ENCODE measurements around the gene C1orf21.

Gene C1orf21

GRCh38 chr1:184617433-184618029, 230.7 kb downstream of the C1orf21 start:
- Histone ChIP-seq H3K36me3 (ENCODE audit: insufficient read depth, low read length) (no peaks in the 10 kb centered on the region), H2AFZ (ENCODE audit: low read length) (no peak overlapping the region), H3K27ac (ENCODE audit: low read depth, low read length, poor library complexity, severe bottlenecking) (no peak overlapping the region), H3K9me3 (ENCODE audit: low read length) (no peaks in the 10 kb centered on the region), H3K27me3 (ENCODE audit: insufficient read depth, low read length) (no peaks in the 10 kb centered on the region), H3F3A (ENCODE audit: insufficient read depth, low read length) (no peaks in the 10 kb centered on the region), H3K9me2 (ENCODE audit: low read depth, low read length) (no peaks in the 10 kb centered on the region), H4K20me1 (ENCODE audit: insufficient read depth, low read length) (no peaks in the 10 kb centered on the region), H3K9ac (ENCODE audit: low read length) (no peak overlapping the region), H3K4me3 (ENCODE audit: low read depth, low read length, poor library complexity, severe bottlenecking) (no peak overlapping the region), H3K79me2 (ENCODE audit: insufficient read depth, low read length) (no peaks in the 10 kb centered on the region), H3K4me1 (ENCODE audit: insufficient read depth, low read length, severe bottlenecking) (peaks cover 5% of the 10 kb centered on the region), H3K4me2 (ENCODE audit: low read length) (no peak overlapping the region)
- TF ChIP-seq CTCF (IDR thresholded peaks at IDR 0.05; ENCODE audit: low read length) (no peak), EZH2 (IDR thresholded peaks at IDR 0.05; ENCODE audit: borderline replicate concordance, low read length) (no peak)

GRCh38 chr1:184618851-184619250, 232.0 kb downstream of the C1orf21 start:
- H3K27me3 ChIP-seq (ENCODE audit: insufficient read depth, low read length), result no peaks in the 10 kb centered on the region
- TF ChIP-seq EZH2 (IDR thresholded peaks at IDR 0.05; ENCODE audit: borderline replicate concordance, low read length), result no peak
- no peak for TF ChIP-seq CTCF (IDR thresholded peaks at IDR 0.05; ENCODE audit: low read length)
- no peaks in the 10 kb centered on the region for H3K9me2 ChIP-seq (ENCODE audit: low read depth, low read length)
- no peak overlapping the region for H3K9ac ChIP-seq (ENCODE audit: low read length)
- no peaks in the 10 kb centered on the region for H4K20me1 ChIP-seq (ENCODE audit: insufficient read depth, low read length)
- H3K9me3 ChIP-seq (ENCODE audit: low read length), result no peaks in the 10 kb centered on the region
- no peak overlapping the region for H2AFZ ChIP-seq (ENCODE audit: low read length)
- H3K4me1 ChIP-seq (ENCODE audit: insufficient read depth, low read length, severe bottlenecking), result peaks cover 5% of the 10 kb centered on the region
- H3K4me2 ChIP-seq (ENCODE audit: low read length), result no peak overlapping the region
- no peaks in the 10 kb centered on the region for H3K79me2 ChIP-seq (ENCODE audit: insufficient read depth, low read length)
- H3K4me3 ChIP-seq (ENCODE audit: low read depth, low read length, poor library complexity, severe bottlenecking), result no peak overlapping the region
- H3K27ac ChIP-seq (ENCODE audit: low read depth, low read length, poor library complexity, severe bottlenecking), result no peak overlapping the region
- no peaks in the 10 kb centered on the region for H3K36me3 ChIP-seq (ENCODE audit: insufficient read depth, low read length)
- H3F3A ChIP-seq (ENCODE audit: insufficient read depth, low read length), result no peaks in the 10 kb centered on the region

GRCh38 chr1:184620469-184620868, 233.6 kb downstream of the C1orf21 start:
- H3F3A ChIP-seq (ENCODE audit: insufficient read depth, low read length), result no peaks in the 10 kb centered on the region
- H4K20me1 ChIP-seq (ENCODE audit: insufficient read depth, low read length), result no peaks in the 10 kb centered on the region
- no peak overlapping the region for H2AFZ ChIP-seq (ENCODE audit: low read length)
- H3K9me3 ChIP-seq (ENCODE audit: low read length), result no peaks in the 10 kb centered on the region
- H3K27me3 ChIP-seq (ENCODE audit: insufficient read depth, low read length), result no peaks in the 10 kb centered on the region
- no peaks in the 10 kb centered on the region for H3K36me3 ChIP-seq (ENCODE audit: insufficient read depth, low read length)
- H3K4me1 ChIP-seq (ENCODE audit: insufficient read depth, low read length, severe bottlenecking), result peaks cover under 1% of the 10 kb centered on the region
- no peaks in the 10 kb centered on the region for H3K9me2 ChIP-seq (ENCODE audit: low read depth, low read length)
- no peak overlapping the region for H3K4me3 ChIP-seq (ENCODE audit: low read depth, low read length, poor library complexity, severe bottlenecking)
- TF ChIP-seq EZH2 (IDR thresholded peaks at IDR 0.05; ENCODE audit: borderline replicate concordance, low read length), result no peak
- no peak for TF ChIP-seq CTCF (IDR thresholded peaks at IDR 0.05; ENCODE audit: low read length)
- no peak overlapping the region for H3K4me2 ChIP-seq (ENCODE audit: low read length)
- no peak overlapping the region for H3K27ac ChIP-seq (ENCODE audit: low read depth, low read length, poor library complexity, severe bottlenecking)
- H3K79me2 ChIP-seq (ENCODE audit: insufficient read depth, low read length), result no peaks in the 10 kb centered on the region
- no peak overlapping the region for H3K9ac ChIP-seq (ENCODE audit: low read length)
